GM23338 (cell line): ENCODE measurements around the gene WNT8B. TPM values are rescaled to one million over a fixed set of nuclear protein-coding genes. Genes with fewer than 3 reads are reported as not detected.

Source experiments
- ATAC-seq: fragments of 200-7000 bp; cut with Tn5 transposase; 3 replicates; pipeline ENCODE4 v1.9.1; 2020
- DNase-seq: peaks from one replicate; pipeline ENCODE4 v3.0.0-alpha.2; 2015; ENCODE audit warnings: low spot score
- H2AFZ ChIP-seq: fragments of 200-600 bp; sonication (generic); 2 replicates; pipeline ENCODE4 v1.8.0; 2016; ENCODE audit warnings: antibody characterized with exemption, mild to moderate bottlenecking, moderate library complexity
- H3F3A ChIP-seq: fragments of 200-600 bp; sonication (generic); replicated peaks from 2 replicates; pipeline ENCODE4 v1.8.0; 2017; ENCODE audit warnings: antibody characterized with exemption, mixed run types, low read depth
- H3K27ac ChIP-seq: fragments of 200-600 bp; sonication (generic); 2 replicates; pipeline ENCODE4 v1.6.1; 2016; ENCODE audit warnings: low read depth
- H3K27me3 ChIP-seq: fragments of 200-600 bp; sonication (generic); 2 replicates; pipeline ENCODE4 v1.8.0; 2016; ENCODE audit warnings: mild to moderate bottlenecking, mixed run types, moderate library complexity; ENCODE audit not compliant: insufficient read depth
- H3K36me3 ChIP-seq: fragments of 200-600 bp; sonication (generic); 2 replicates; pipeline ENCODE4 v1.8.0; 2016; ENCODE audit warnings: mild to moderate bottlenecking; ENCODE audit not compliant: insufficient read depth
- H3K4me1 ChIP-seq: fragments of 200-600 bp; sonication (generic); 2 replicates; pipeline ENCODE4 v1.8.0; 2016; ENCODE audit warnings: mild to moderate bottlenecking, moderate library complexity; ENCODE audit not compliant: insufficient read depth
- H3K4me2 ChIP-seq: fragments of 200-600 bp; sonication (generic); 2 replicates; pipeline ENCODE4 v1.7.1; 2017; ENCODE audit warnings: mixed run types
- H3K4me3 ChIP-seq: fragments of 200-600 bp; sonication (generic); 2 replicates; pipeline ENCODE4 v1.6.1; 2016; ENCODE audit warnings: mixed run types
- H3K79me2 ChIP-seq: fragments of 200-600 bp; sonication (generic); replicated peaks from 2 replicates; pipeline ENCODE4 v1.8.0; 2017; ENCODE audit warnings: mild to moderate bottlenecking; ENCODE audit not compliant: insufficient read depth
- H3K9me2 ChIP-seq: fragments of 200-600 bp; sonication (generic); 2 replicates; pipeline ENCODE4 v1.8.0; 2017; ENCODE audit not compliant: insufficient read depth
- H4K20me1 ChIP-seq: fragments of 200-600 bp; sonication (generic); replicated peaks from 2 replicates; pipeline ENCODE4 v1.8.0; 2017; ENCODE audit warnings: mild to moderate bottlenecking; ENCODE audit not compliant: insufficient read depth
- H3K27ac Mint-ChIP-seq: 2 replicates; pipeline ENCODE4 v1.8.0; 2020; ENCODE audit warnings: inconsistent platforms, mild to moderate bottlenecking, moderate library complexity, mixed read lengths
- H3K27me3 Mint-ChIP-seq: 3 replicates; pipeline ENCODE4 v1.8.0; 2022; ENCODE audit warnings: low read depth, mild to moderate bottlenecking, moderate library complexity, mixed read lengths, inconsistent platforms; ENCODE audit not compliant: insufficient read depth, poor library complexity
- H3K36me3 Mint-ChIP-seq: 3 replicates; pipeline ENCODE4 v1.8.0; 2021; ENCODE audit warnings: low read depth, mild to moderate bottlenecking, inconsistent platforms, moderate library complexity, mixed read lengths
- H3K4me1 Mint-ChIP-seq: 3 replicates; pipeline ENCODE4 v1.8.0; 2020; ENCODE audit warnings: mild to moderate bottlenecking, inconsistent platforms, mixed read lengths
- H3K4me3 Mint-ChIP-seq: 3 replicates; pipeline ENCODE4 v1.8.0; 2021; ENCODE audit warnings: moderate library complexity, mild to moderate bottlenecking, inconsistent platforms, mixed read lengths
- H3K9me3 Mint-ChIP-seq: 3 replicates; pipeline ENCODE4 v1.8.0; 2020; ENCODE audit warnings: moderate library complexity, mild to moderate bottlenecking, inconsistent platforms, mixed read lengths
- CREB1 ChIP-seq: fragments of 250-450 bp; sonication (Bioruptor Pico); IDR thresholded peaks from 2 replicates; pipeline ENCODE4 v1.5.0; 2020; ENCODE audit warnings: low read depth, mild to moderate bottlenecking, moderate library complexity
- CTCF ChIP-seq, 2 experiments: fragments of 200-600 bp in 1 of 2; sonication (generic) in 1 of 2; conservative IDR thresholded peaks; 2 replicates each; pipeline versions ENCODE4 v1.5.1 to v1.6.1; 2016 to 2017; ENCODE audit warnings: antibody characterized with exemption in 2 of 2, low read depth in 2 of 2, mild to moderate bottlenecking in 2 of 2, moderate library complexity in 1 of 2
- EZH2phosphoT487 ChIP-seq: fragments of 200-600 bp; sonication (generic); IDR thresholded peaks from one replicate; pipeline ENCODE4 v1.8.1; 2018; ENCODE audit warnings: antibody characterized with exemption; ENCODE audit not compliant: unreplicated experiment
- POLR2AphosphoS5 ChIP-seq: IDR thresholded peaks from 2 replicates; pipeline ENCODE4 v1.6.1; 2016; ENCODE audit warnings: antibody characterized with exemption, low read depth
- REST ChIP-seq: IDR thresholded peaks from one replicate; pipeline ENCODE4 v1.6.1; 2018; ENCODE audit warnings: antibody characterized with exemption; ENCODE audit not compliant: unreplicated experiment
- ZNF462 ChIP-seq: fragments of 250-450 bp; sonication (Bioruptor Pico); IDR thresholded peaks from 2 replicates; pipeline ENCODE4 v1.5.0; 2020; ENCODE audit warnings: mild to moderate bottlenecking, moderate library complexity
- polyA plus RNA-seq: library from polyadenylated mRNA; unstranded; fragments of >200 nt; fragmentation: Nextera tagmentation; extraction: Ambion mirVana; gene quantifications from 2 replicates; pipeline ENCODE4 v1.2.1, GENCODE V29; 2016
- total RNA-seq: library from RNA; depleted of rRNA; stranded (reverse); fragments of >200 nt; shearing (Covaris generic); gene quantifications from 2 replicates; pipeline ENCODE4 v1.2.3, GENCODE V29; 2014

WNT8B gene
- total and polyA plus RNA-seq, 2 experiments from 2014 or later: 0.74 to 1.3 TPM

- Histone ChIP-seq H3K36me3 (peaks cover 3% of the 10 kb centered on the region; the same call in 1 of the 2 replicates), H3K9me2 (no peaks in the 10 kb centered on the region), H3K27ac (no peak overlapping the region), H3K4me2 (peak overlapping the region; percentile 86), H3K27me3 (peaks cover 86% of the 10 kb centered on the region), H3K79me2 (no peaks in the 10 kb centered on the region), H3K4me1 (peaks cover 40% of the 10 kb centered on the region), H2AFZ (peak overlapping the region; percentile 84), H3K4me3 (peak overlapping the region; percentile 86), H4K20me1 (0 out of 2 replicates have a peak, but pooled peaks cover 8% of the 10 kb centered on the region), H3F3A (peaks cover 7% of the 10 kb centered on the region)
- peaks cover 42% of the 10 kb centered on the region for H3K4me1 Mint-ChIP-seq
- peaks cover 7% of the 10 kb centered on the region; the same call in 2 of the 3 replicates for H3K36me3 Mint-ChIP-seq
- peak; percentile 57 for ATAC-seq
- TF ChIP-seq EZH2phosphoT487 (no peak), CREB1 (CRISPR knock-in tag) (no peak), ZNF462 (CRISPR knock-in tag) (no peak), REST (no peak), CTCF (conservative IDR thresholded peaks at IDR 0.05; ENCODE audit: low read depth in 2 of 2) (peak; percentile 80 to 87), POLR2AphosphoS5 (peak; percentile 40)
- peak overlapping the region; percentile 74 for H3K4me3 Mint-ChIP-seq
- no peak overlapping the region for H3K27ac Mint-ChIP-seq
- H3K27me3 Mint-ChIP-seq: peaks cover 87% of the 10 kb centered on the region
- peak; percentile 89 for DNase-seq
- H3K9me3 Mint-ChIP-seq: no peaks in the 10 kb centered on the region; the same call in 2 of the 3 replicates
Observed at GRCh38 chr10:100482181-100482833, 19.5 kb downstream of the WNT8B start.
